GM18870 (cell line): ENCODE data around the gene NKG7.

ENCODE experiments used
- ATAC-seq: cut with Tn5 transposase; IDR thresholded peaks from one replicate; pipeline ENCODE4 v1.9.1; 2021; ENCODE audit warnings: moderate library complexity; ENCODE audit not compliant: unreplicated experiment

NKG7 gene

GRCh38 chr19:51391073-51391611 lies 18.7 kb upstream of the NKG7 start:
- no peak for ATAC-seq

- ATAC-seq: no peak
These were observed 16.7 kb upstream of the NKG7 start for GRCh38 chr19:51389143-51389542.

GRCh38 chr19:51387924-51388389 lies 15.5 kb upstream of the NKG7 start, which contains the start of gene LIM2:
LIM2 (minus strand) TSS chr19:51387974; CDS start chr19:51387443, 531 bp downstream.
- no peak for ATAC-seq

- no peak for ATAC-seq
These were observed 14.5 kb upstream of the NKG7 start for GRCh38 chr19:51386882-51387520.

- ATAC-seq: no peak
These were observed 9.6 kb upstream of the NKG7 start for GRCh38 chr19:51382004-51382403.

GRCh38 chr19:51380379-51380778 lies 7.9 kb upstream of the NKG7 start:
- ATAC-seq: no peak

GRCh38 chr19:51377422-51377821 lies 5.0 kb upstream of the NKG7 start:
- ATAC-seq: no peak

- ATAC-seq: no peak
These were observed 3.2 kb upstream of the NKG7 start for GRCh38 chr19:51375504-51376221.

- no peak for ATAC-seq
These were observed 319 bp downstream of the NKG7 start for GRCh38 chr19:51372021-51372648.

GRCh38 chr19:51371186-51371690 lies 1.2 kb downstream of the NKG7 start:
- ATAC-seq: no peak

- ATAC-seq: no peak
These were observed 2.2 kb downstream of the NKG7 start for GRCh38 chr19:51370230-51370629.

- no peak for ATAC-seq
These were observed 3.8 kb downstream of the NKG7 start, which contains the start of gene CLDND2 for GRCh38 chr19:51368366-51369282. CLDND2 (minus strand) TSS chr19:51369003; CDS start chr19:51368577, 426 bp downstream.

GRCh38 chr19:51367565-51368365 lies 4.7 kb downstream of the NKG7 start:
- peak; percentile 50 for ATAC-seq

GRCh38 chr19:51367255-51367564 lies 5.2 kb downstream of the NKG7 start:
- ATAC-seq: no peak

GRCh38 chr19:51366389-51367254 lies 5.8 kb downstream of the NKG7 start:
- ATAC-seq: peak; percentile 41

- ATAC-seq: no peak
These were observed 6.5 kb downstream of the NKG7 start, which contains the start of gene ETFB for GRCh38 chr19:51365965-51366388. ETFB (minus strand) TSS chr19:51366388; CDS start chr19:51366326, 62 bp downstream.

GRCh38 chr19:51365211-51365964 lies 7.1 kb downstream of the NKG7 start:
- ATAC-seq: no peak
